ENCODE measurements around the gene CNPY4. TPM values are rescaled to one million over a fixed set of nuclear protein-coding genes. Genes with fewer than 3 reads are reported as not detected.

Gene CNPY4
- polyA plus RNA-seq, 1 donor (not counting 4 experiments of a cell fraction or from before 2014, with no cell fraction given) = 9.9 TPM

DNA sequence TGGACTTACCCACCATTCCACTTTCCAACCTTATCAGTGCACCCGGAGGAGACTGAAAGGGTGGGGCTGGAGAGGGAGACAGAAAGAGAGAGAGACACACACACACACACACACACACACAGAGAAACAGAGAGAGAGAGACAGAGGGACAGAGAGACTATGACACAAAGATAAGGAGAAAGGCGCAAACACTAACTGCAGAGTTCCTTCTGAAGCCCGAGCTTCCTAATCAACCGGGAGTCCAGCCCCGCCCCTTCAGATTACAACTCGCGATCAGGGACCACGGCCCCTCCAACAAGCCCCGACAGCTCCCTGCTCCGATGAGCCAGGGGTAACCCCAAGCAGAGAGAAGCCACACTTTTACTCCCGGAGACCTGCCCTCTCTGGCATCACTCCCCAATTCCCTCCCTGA is 48.5 kb downstream of the CNPY4 start:
- peak overlapping the region; percentile 90 for H2AFZ ChIP-seq (ENCODE audit: control insufficient read depth, low read length)

DNA sequence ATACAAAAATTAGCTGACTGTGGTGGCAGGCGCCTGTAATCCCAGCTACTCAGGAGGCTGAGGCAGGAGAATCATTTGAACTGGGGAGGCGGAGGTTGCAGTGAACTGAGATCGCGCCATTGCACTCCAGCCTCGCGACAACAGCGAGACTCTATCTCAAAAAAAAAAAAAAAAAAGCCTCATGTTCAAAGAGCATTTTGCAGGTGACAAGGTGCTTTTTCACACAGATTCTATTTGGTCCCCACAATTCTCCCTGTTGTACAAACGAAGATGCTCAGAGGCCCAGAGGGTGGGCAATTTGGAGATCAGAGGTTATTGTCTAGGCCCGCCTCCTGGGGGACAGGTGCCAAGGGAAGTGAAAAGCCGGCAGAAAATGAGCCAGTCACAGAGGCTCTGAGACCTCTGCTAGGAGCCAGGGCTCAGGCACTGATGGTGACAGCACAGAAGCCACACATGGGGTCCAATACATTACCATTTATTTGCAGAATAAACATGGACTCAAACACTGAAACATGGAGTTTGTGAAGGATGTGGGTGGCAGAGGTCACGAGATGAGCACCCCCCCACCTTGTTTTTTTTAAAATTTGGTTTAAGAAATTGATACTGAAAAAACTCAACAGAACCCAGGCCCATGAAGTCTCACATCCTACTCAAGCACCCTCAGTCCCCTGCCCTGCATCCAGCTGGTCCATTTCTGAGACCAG is 49.9 kb downstream of the CNPY4 start:
- dilution Hi-C loops (cut with MboI; ENCODE audit: extremely low pct_ligation_motif_present, low sequenced_read_pairs) = no loop called here
- Histone ChIP-seq H3K27ac (ENCODE audit: control insufficient read depth, insufficient read depth, low read length) (no peak overlapping the region), H3K9me3 (ENCODE audit: control insufficient read depth, low read depth, low read length) (no peaks in the 10 kb centered on the region), H3K79me2 (ENCODE audit: control insufficient read depth, insufficient read depth, low read length) (no peaks in the 10 kb centered on the region), H4K20me1 (ENCODE audit: control insufficient read depth, extremely low read depth, insufficient read depth, low read length) (no peaks in the 10 kb centered on the region), H3K9me1 (ENCODE audit: control insufficient read depth, extremely low read depth, insufficient read depth, low read length) (no peaks in the 10 kb centered on the region), H3K4me3 (ENCODE audit: control insufficient read depth in 2 of 3, extremely low read depth in 1 of 3, insufficient read depth in 2 of 3, low read depth in 1 of 3, low read length in 3 of 3) (no peak overlapping the region), H3K4me2 (ENCODE audit: control insufficient read depth, extremely low read depth, insufficient read depth, low read depth, low read length) (no peak overlapping the region), H3K9ac (ENCODE audit: control insufficient read depth, extremely low read depth, insufficient read depth, low read length) (no peak overlapping the region), H3K4me1 (ENCODE audit: control insufficient read depth, extremely low read depth, insufficient read depth, low read length) (peaks cover 15% of the 10 kb centered on the region), H3K36me3 (ENCODE audit: control insufficient read depth in 2 of 2, extremely low read depth in 1 of 2, insufficient read depth in 2 of 2, low read length in 2 of 2) (no peaks in the 10 kb centered on the region), H2AFZ (ENCODE audit: control insufficient read depth, low read length) (no peak overlapping the region), H3K27me3 (ENCODE audit: control insufficient read depth, extremely low read depth, insufficient read depth, low read length) (peaks cover 14% of the 10 kb centered on the region)
- DNase-seq (ENCODE audit: low read depth, low spot score) = no peak
- TF ChIP-seq, protein P1, sequence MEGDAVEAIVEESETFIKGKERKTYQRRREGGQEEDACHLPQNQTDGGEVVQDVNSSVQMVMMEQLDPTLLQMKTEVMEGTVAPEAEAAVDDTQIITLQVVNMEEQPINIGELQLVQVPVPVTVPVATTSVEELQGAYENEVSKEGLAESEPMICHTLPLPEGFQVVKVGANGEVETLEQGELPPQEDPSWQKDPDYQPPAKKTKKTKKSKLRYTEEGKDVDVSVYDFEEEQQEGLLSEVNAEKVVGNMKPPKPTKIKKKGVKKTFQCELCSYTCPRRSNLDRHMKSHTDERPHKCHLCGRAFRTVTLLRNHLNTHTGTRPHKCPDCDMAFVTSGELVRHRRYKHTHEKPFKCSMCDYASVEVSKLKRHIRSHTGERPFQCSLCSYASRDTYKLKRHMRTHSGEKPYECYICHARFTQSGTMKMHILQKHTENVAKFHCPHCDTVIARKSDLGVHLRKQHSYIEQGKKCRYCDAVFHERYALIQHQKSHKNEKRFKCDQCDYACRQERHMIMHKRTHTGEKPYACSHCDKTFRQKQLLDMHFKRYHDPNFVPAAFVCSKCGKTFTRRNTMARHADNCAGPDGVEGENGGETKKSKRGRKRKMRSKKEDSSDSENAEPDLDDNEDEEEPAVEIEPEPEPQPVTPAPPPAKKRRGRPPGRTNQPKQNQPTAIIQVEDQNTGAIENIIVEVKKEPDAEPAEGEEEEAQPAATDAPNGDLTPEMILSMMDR (optimal IDR thresholded peaks at IDR 0.05 in 1 of 3, IDR thresholded peaks at IDR 0.05 in 1 of 3, conservative IDR thresholded peaks at IDR 0.05 in 1 of 3; ENCODE audit: extremely low read depth in 1 of 3, insufficient read depth in 2 of 3, low read length in 3 of 3) = no peak
- no peak for TF ChIP-seq EZH2 (IDR thresholded peaks at IDR 0.05; ENCODE audit: low read length)
- no peak for FAIRE-seq

More for the DNA sequence above, 48.5 kb downstream of the CNPY4 start:
- no peak for FAIRE-seq
- H3K9me3 ChIP-seq (ENCODE audit: control insufficient read depth, low read depth, low read length) = no peaks in the 10 kb centered on the region
- H3K79me2 ChIP-seq (ENCODE audit: control insufficient read depth, insufficient read depth, low read length) = no peaks in the 10 kb centered on the region
- no peak overlapping the region for H3K27ac ChIP-seq (ENCODE audit: control insufficient read depth, insufficient read depth, low read length)
- no peak for TF ChIP-seq EZH2 (IDR thresholded peaks at IDR 0.05; ENCODE audit: low read length)
- H3K27me3 ChIP-seq (ENCODE audit: control insufficient read depth, extremely low read depth, insufficient read depth, low read length) = peaks cover 14% of the 10 kb centered on the region
- H4K20me1 ChIP-seq (ENCODE audit: control insufficient read depth, extremely low read depth, insufficient read depth, low read length) = no peaks in the 10 kb centered on the region
- no peaks in the 10 kb centered on the region for H3K36me3 ChIP-seq (ENCODE audit: control insufficient read depth in 2 of 2, extremely low read depth in 1 of 2, insufficient read depth in 2 of 2, low read length in 2 of 2)
- DNase-seq (ENCODE audit: low read depth, low spot score) = no peak
- peaks cover 2% of the 10 kb centered on the region for H3K9me1 ChIP-seq (ENCODE audit: control insufficient read depth, extremely low read depth, insufficient read depth, low read length)
- dilution Hi-C loops (cut with MboI; ENCODE audit: extremely low pct_ligation_motif_present, low sequenced_read_pairs) = no loop called here
- peaks cover 25% of the 10 kb centered on the region for H3K4me1 ChIP-seq (ENCODE audit: control insufficient read depth, extremely low read depth, insufficient read depth, low read length)
- peak overlapping the region; percentile 37 for H3K9ac ChIP-seq (ENCODE audit: control insufficient read depth, extremely low read depth, insufficient read depth, low read length)
- peak overlapping the region; percentile 94 for H3K4me2 ChIP-seq (ENCODE audit: control insufficient read depth, extremely low read depth, insufficient read depth, low read depth, low read length)
- H3K4me3 ChIP-seq (ENCODE audit: control insufficient read depth in 2 of 3, extremely low read depth in 1 of 3, insufficient read depth in 2 of 3, low read depth in 1 of 3, low read length in 3 of 3) = peak overlapping the region in 2 of 3 experiments; percentile 62 to 72
